Measurements from ENCODE around the gene ATP11A.

The ATP11A gene

GRCh38 chr13:112655913-112656312, 33.9 kb upstream of the ATP11A start:
- no peaks in the 10 kb centered on the region for H4K20me1 ChIP-seq (ENCODE audit: insufficient read depth)
- no peak overlapping the region for H3K4me3 ChIP-seq (IDR thresholded peaks at IDR 0.05; ENCODE audit: insufficient read depth, low read depth, low read length)
- H3K27ac ChIP-seq, result no peak overlapping the region
- H3K79me2 ChIP-seq (ENCODE audit: insufficient read depth, low read depth), result no peaks in the 10 kb centered on the region
- no peak overlapping the region for H3K4me2 ChIP-seq
- H2AFZ ChIP-seq (ENCODE audit: low read depth), result no peak overlapping the region
- H3K9ac ChIP-seq, result no peak overlapping the region
- H3K36me3 ChIP-seq (ENCODE audit: insufficient read depth), result no peaks in the 10 kb centered on the region
- no peaks in the 10 kb centered on the region for H3K4me1 ChIP-seq (ENCODE audit: low read depth, poor library complexity, severe bottlenecking)
- H3K27me3 ChIP-seq (ENCODE audit: insufficient read depth, low read depth), result no peaks in the 10 kb centered on the region
- TF ChIP-seq CTCF (conservative IDR thresholded peaks at IDR 0.05; ENCODE audit: low read depth, low read length), result no peak

GRCh38 chr13:112657850-112658445, 31.9 kb upstream of the ATP11A start:
- Histone ChIP-seq H3K27me3 (ENCODE audit: insufficient read depth, low read depth) (no peaks in the 10 kb centered on the region), H3K27ac (no peak overlapping the region), H2AFZ (ENCODE audit: low read depth) (no peak overlapping the region), H3K36me3 (ENCODE audit: insufficient read depth) (no peaks in the 10 kb centered on the region), H3K4me1 (ENCODE audit: low read depth, poor library complexity, severe bottlenecking) (no peaks in the 10 kb centered on the region), H3K79me2 (ENCODE audit: insufficient read depth, low read depth) (no peaks in the 10 kb centered on the region), H3K4me3 (IDR thresholded peaks at IDR 0.05; ENCODE audit: insufficient read depth, low read depth, low read length) (no peak overlapping the region), H3K9ac (no peak overlapping the region), H3K4me2 (no peak overlapping the region), H4K20me1 (ENCODE audit: insufficient read depth) (no peaks in the 10 kb centered on the region)
- no peak for TF ChIP-seq CTCF (conservative IDR thresholded peaks at IDR 0.05; ENCODE audit: low read depth, low read length)

- no peaks in the 10 kb centered on the region for H3K79me2 ChIP-seq (ENCODE audit: insufficient read depth, low read depth)
- H3K36me3 ChIP-seq (ENCODE audit: insufficient read depth), result no peaks in the 10 kb centered on the region
- no peak overlapping the region for H3K9ac ChIP-seq
- H4K20me1 ChIP-seq (ENCODE audit: insufficient read depth), result no peaks in the 10 kb centered on the region
- no peaks in the 10 kb centered on the region for H3K27me3 ChIP-seq (ENCODE audit: insufficient read depth, low read depth)
- H2AFZ ChIP-seq (ENCODE audit: low read depth), result no peak overlapping the region
- no peaks in the 10 kb centered on the region for H3K4me1 ChIP-seq (ENCODE audit: low read depth, poor library complexity, severe bottlenecking)
- no peak overlapping the region for H3K4me2 ChIP-seq
- no peak for TF ChIP-seq CTCF (conservative IDR thresholded peaks at IDR 0.05; ENCODE audit: low read depth, low read length)
- no peak overlapping the region for H3K27ac ChIP-seq
- H3K4me3 ChIP-seq (IDR thresholded peaks at IDR 0.05; ENCODE audit: insufficient read depth, low read depth, low read length), result no peak overlapping the region
Measured at GRCh38 chr13:112658808-112659207, 31.0 kb upstream of the ATP11A start.

- Histone ChIP-seq H3K9ac (no peak overlapping the region), H3K4me3 (IDR thresholded peaks at IDR 0.05; ENCODE audit: insufficient read depth, low read depth, low read length) (no peak overlapping the region), H3K4me1 (ENCODE audit: low read depth, poor library complexity, severe bottlenecking) (no peaks in the 10 kb centered on the region), H3K27me3 (ENCODE audit: insufficient read depth, low read depth) (no peaks in the 10 kb centered on the region), H2AFZ (ENCODE audit: low read depth) (no peak overlapping the region), H3K36me3 (ENCODE audit: insufficient read depth) (no peaks in the 10 kb centered on the region), H3K79me2 (ENCODE audit: insufficient read depth, low read depth) (no peaks in the 10 kb centered on the region), H4K20me1 (ENCODE audit: insufficient read depth) (no peaks in the 10 kb centered on the region), H3K4me2 (no peak overlapping the region), H3K27ac (no peak overlapping the region)
- no peak for TF ChIP-seq CTCF (conservative IDR thresholded peaks at IDR 0.05; ENCODE audit: low read depth, low read length)
Measured at GRCh38 chr13:112661291-112661690, 28.5 kb upstream of the ATP11A start.
